Measurements from ENCODE around the gene SPZ1.

SPZ1 gene

GRCh38 chr5:80364892-80365291, 45.1 kb downstream of the SPZ1 start:
- H3K4me2 ChIP-seq (ENCODE audit: low read depth, low read length): no peak overlapping the region

GRCh38 chr5:80368661-80369480, 49.1 kb downstream of the SPZ1 start:
- no peak for DNase-seq
- H3K4me2 ChIP-seq (ENCODE audit: low read depth, low read length): no peak overlapping the region
- no peaks in the 10 kb centered on the region for H4K20me1 ChIP-seq (ENCODE audit: insufficient read depth, low read length)
- H3K4me1 ChIP-seq (ENCODE audit: low read length): no peaks in the 10 kb centered on the region
- H3K27me3 ChIP-seq (replicated peaks; ENCODE audit: insufficient read depth, low read length): no peaks in the 10 kb centered on the region
- H3K4me3 ChIP-seq (ENCODE audit: low read length): no peak overlapping the region
- no peak overlapping the region for H3K9ac ChIP-seq (ENCODE audit: low read length)
- H3K9me3 ChIP-seq (replicated peaks; ENCODE audit: insufficient read depth, low read length): no peaks in the 10 kb centered on the region
- no peaks in the 10 kb centered on the region for H3K36me3 ChIP-seq (replicated peaks; ENCODE audit: insufficient read depth, low read length)
- no peaks in the 10 kb centered on the region for H3K79me2 ChIP-seq (ENCODE audit: low read length)
- H3F3A ChIP-seq (ENCODE audit: insufficient read depth, low read length): no peaks in the 10 kb centered on the region
- H3K9me2 ChIP-seq (replicated peaks; ENCODE audit: insufficient read depth, low read length): no peaks in the 10 kb centered on the region
- no peak overlapping the region for H2AFZ ChIP-seq (ENCODE audit: low read length)
- H3K27ac ChIP-seq (ENCODE audit: low read length): no peak overlapping the region
- TF ChIP-seq CTCF (IDR thresholded peaks at IDR 0.05; ENCODE audit: low read length): no peak

More at GRCh38 chr5:80364892-80365291, 45.1 kb downstream of the SPZ1 start:
- no peak for DNase-seq
- no peaks in the 10 kb centered on the region for H3K4me1 ChIP-seq (ENCODE audit: low read length)
- H3K4me3 ChIP-seq (ENCODE audit: low read length): no peak overlapping the region
- H3K36me3 ChIP-seq (replicated peaks; ENCODE audit: insufficient read depth, low read length): no peaks in the 10 kb centered on the region
- no peaks in the 10 kb centered on the region for H3F3A ChIP-seq (ENCODE audit: insufficient read depth, low read length)
- no peaks in the 10 kb centered on the region for H3K9me3 ChIP-seq (replicated peaks; ENCODE audit: insufficient read depth, low read length)
- no peak overlapping the region for H3K27ac ChIP-seq (ENCODE audit: low read length)
- H3K9me2 ChIP-seq (replicated peaks; ENCODE audit: insufficient read depth, low read length): no peaks in the 10 kb centered on the region
- TF ChIP-seq CTCF (IDR thresholded peaks at IDR 0.05; ENCODE audit: low read length) (no peak), EZH2phosphoT487 (IDR thresholded peaks at IDR 0.05; ENCODE audit: low read length) (no peak), EZH2 (optimal IDR thresholded peaks at IDR 0.05; ENCODE audit: low read depth, low read length) (no peak)
- H3K79me2 ChIP-seq (ENCODE audit: low read length): no peaks in the 10 kb centered on the region
- H3K9ac ChIP-seq (ENCODE audit: low read length): no peak overlapping the region
- H2AFZ ChIP-seq (ENCODE audit: low read length): no peak overlapping the region
- H4K20me1 ChIP-seq (ENCODE audit: insufficient read depth, low read length): no peaks in the 10 kb centered on the region
- H3K27me3 ChIP-seq (replicated peaks; ENCODE audit: insufficient read depth, low read length): no peaks in the 10 kb centered on the region

GRCh38 chr5:80369521-80369920, 49.7 kb downstream of the SPZ1 start:
- Histone ChIP-seq H3K4me3 (ENCODE audit: low read length) (no peak overlapping the region), H3K4me2 (ENCODE audit: low read depth, low read length) (no peak overlapping the region), H3K27ac (ENCODE audit: low read length) (no peak overlapping the region), H3K9me2 (replicated peaks; ENCODE audit: insufficient read depth, low read length) (no peaks in the 10 kb centered on the region), H3K9me3 (replicated peaks; ENCODE audit: insufficient read depth, low read length) (no peaks in the 10 kb centered on the region), H3F3A (ENCODE audit: insufficient read depth, low read length) (no peaks in the 10 kb centered on the region), H3K36me3 (replicated peaks; ENCODE audit: insufficient read depth, low read length) (no peaks in the 10 kb centered on the region), H3K27me3 (replicated peaks; ENCODE audit: insufficient read depth, low read length) (no peaks in the 10 kb centered on the region), H2AFZ (ENCODE audit: low read length) (no peak overlapping the region), H4K20me1 (ENCODE audit: insufficient read depth, low read length) (no peaks in the 10 kb centered on the region), H3K79me2 (ENCODE audit: low read length) (no peaks in the 10 kb centered on the region), H3K9ac (ENCODE audit: low read length) (no peak overlapping the region), H3K4me1 (ENCODE audit: low read length) (no peaks in the 10 kb centered on the region)
- DNase-seq: no peak
- TF ChIP-seq EZH2 (optimal IDR thresholded peaks at IDR 0.05; ENCODE audit: low read depth, low read length) (no peak), EZH2phosphoT487 (IDR thresholded peaks at IDR 0.05; ENCODE audit: low read length) (no peak), CTCF (IDR thresholded peaks at IDR 0.05; ENCODE audit: low read length) (no peak)

Measured in MM.1S (cell line).